Keratinocyte (primary cell): ENCODE results near the gene CCL7. TPM values are rescaled to one million over a fixed set of nuclear protein-coding genes. Genes with fewer than 3 reads are reported as not detected.

Source experiments
- DNase-seq: peaks from one replicate; pipeline ENCODE4 v3.0.0-alpha.2; 2011; ENCODE audit warnings: low read depth, missing footprints, low spot score
- FAIRE-seq: peaks from 2 replicates; lab custom pipeline; 2011; peaks lifted over from hg19 to GRCh38; lab: Jason Lieb, UNC
- H2AFZ ChIP-seq: 2 replicates; pipeline ENCODE4 v1.6.0; 2012; ENCODE audit warnings: low read length, control low read depth, inconsistent platforms; ENCODE audit not compliant: control insufficient read depth
- H3K27ac ChIP-seq: 2 replicates; pipeline ENCODE4 v1.5.1; 2011; ENCODE audit warnings: low read length; ENCODE audit not compliant: control insufficient read depth, insufficient read depth
- H3K27me3 ChIP-seq: 3 replicates; pipeline ENCODE4 v1.6.0; 2011; ENCODE audit warnings: low read length; ENCODE audit not compliant: control insufficient read depth, insufficient read depth; ENCODE audit errors: extremely low read depth
- H3K36me3 ChIP-seq, 2 experiments: 2 replicates in 1 of 2; 3 replicates in 1 of 2; pipeline ENCODE4 v1.5.1; 2011; ENCODE audit warnings: low read length in 2 of 2, mild to moderate bottlenecking in 1 of 2; ENCODE audit not compliant: control insufficient read depth in 2 of 2, insufficient read depth in 2 of 2; ENCODE audit errors: extremely low read depth in 1 of 2
- H3K4me1 ChIP-seq: 3 replicates; pipeline ENCODE4 v1.5.1; 2011; ENCODE audit warnings: low read length; ENCODE audit not compliant: control insufficient read depth, insufficient read depth; ENCODE audit errors: extremely low read depth
- H3K4me2 ChIP-seq: 3 replicates; pipeline ENCODE4 v1.6.0; 2011; ENCODE audit warnings: low read depth, low read length; ENCODE audit not compliant: control insufficient read depth, insufficient read depth; ENCODE audit errors: extremely low read depth
- H3K4me3 ChIP-seq, 3 experiments: fragments of 200-600 bp in 1 of 3; sonication (generic) in 1 of 3; 2 replicates in 2 of 3; 3 replicates in 1 of 3; pipeline ENCODE4 v1.5.1; 2011 to 2016; ENCODE audit warnings: low read length in 3 of 3, mild to moderate bottlenecking in 3 of 3, control low read depth in 2 of 3, inconsistent platforms in 1 of 3, low read depth in 1 of 3, mixed read lengths in 1 of 3, mixed run types in 1 of 3, moderate library complexity in 1 of 3; ENCODE audit not compliant: control insufficient read depth in 2 of 3, insufficient read depth in 2 of 3; ENCODE audit errors: extremely low read depth in 1 of 3
- H3K79me2 ChIP-seq: 2 replicates; pipeline ENCODE4 v1.6.0; 2012; ENCODE audit warnings: low read length; ENCODE audit not compliant: control insufficient read depth, insufficient read depth
- H3K9ac ChIP-seq: 3 replicates; pipeline ENCODE4 v1.6.0; 2011; ENCODE audit warnings: low read length; ENCODE audit not compliant: control insufficient read depth, insufficient read depth; ENCODE audit errors: extremely low read depth
- H3K9me1 ChIP-seq: 3 replicates; pipeline ENCODE4 v1.6.0; 2011; ENCODE audit warnings: low read length; ENCODE audit not compliant: control insufficient read depth, insufficient read depth; ENCODE audit errors: extremely low read depth
- H3K9me3 ChIP-seq: 2 replicates; pipeline ENCODE4 v1.5.1; 2012; ENCODE audit warnings: low read depth, low read length; ENCODE audit not compliant: control insufficient read depth
- H4K20me1 ChIP-seq: 3 replicates; pipeline ENCODE4 v1.6.0; 2011; ENCODE audit warnings: low read length; ENCODE audit not compliant: control insufficient read depth, insufficient read depth; ENCODE audit errors: extremely low read depth
- EZH2 ChIP-seq: IDR thresholded peaks from one replicate; pipeline ENCODE4 v1.6.1; 2012; ENCODE audit warnings: inconsistent platforms, mild to moderate bottlenecking, low read length, moderate library complexity
- dilution Hi-C: fragments of 300-500 bp; cut with MboI; formaldehyde crosslinking; loops from one replicate; pipeline ENCODE4 v1.7.0; 2020; ENCODE audit warnings: low sequenced_read_pairs; ENCODE audit not compliant: extremely low pct_ligation_motif_present
- polyA plus RNA-seq, 5 experiments: library from polyadenylated mRNA; depleted of rRNA in 3 of 5; stranded (reverse) in 3 of 5; stranded (forward) in 1 of 5; unstranded in 1 of 5; fragments of >200 nt; gene quantifications; 1 replicate in 1 of 5; 2 replicates in 3 of 5; 3 replicates in 1 of 5; pipeline versions ENCODE4 v1.2.1 to v1.2.3, GENCODE V29; 2011 to 2012; ENCODE audit warnings: missing spikeins in 2 of 5, low read depth in 1 of 5, low replicate concordance in 1 of 5
- TF ChIP-seq, protein P1 (sequence below), 3 experiments: IDR thresholded peaks in 1 of 3; conservative IDR thresholded peaks in 1 of 3; optimal IDR thresholded peaks in 1 of 3; 2 replicates in 2 of 3; 3 replicates in 1 of 3; pipeline versions ENCODE3 to v1.5.1; 2011; ENCODE audit warnings: low read length in 3 of 3, mild to moderate bottlenecking in 3 of 3, moderate library complexity in 2 of 3, control low read depth in 1 of 3, inconsistent platforms in 1 of 3; ENCODE audit not compliant: insufficient read depth in 2 of 3; ENCODE audit errors: extremely low read depth in 1 of 3

Gene CCL7
- polyA plus RNA-seq, 1 donor (not counting 4 experiments of a cell fraction or from before 2014, with no cell fraction given), result not detected

- dilution Hi-C loops, result no loop called here
Observed at GRCh38 chr17:34249478-34249877, 20.5 kb upstream of the CCL7 start.

DNA sequence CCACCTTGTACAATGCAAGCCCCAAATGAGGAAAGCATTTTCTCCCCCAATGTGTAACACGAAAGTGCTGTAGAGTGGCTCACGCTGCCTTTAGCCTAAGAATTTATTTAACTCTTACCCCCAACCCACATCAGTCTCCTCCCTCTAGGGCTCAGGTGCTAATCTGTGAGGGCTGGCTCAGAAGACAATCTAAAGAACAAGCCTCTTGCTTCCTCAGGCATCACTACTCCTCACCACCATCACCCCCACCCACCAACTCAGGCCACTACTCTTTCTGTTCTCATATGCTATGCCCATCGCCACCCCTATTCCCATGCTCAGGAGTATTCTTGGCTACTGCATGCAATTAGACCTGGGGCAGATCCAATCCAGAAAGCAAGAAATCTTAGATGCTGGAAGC, 18.8 kb upstream of the CCL7 start:
- no peak overlapping the region for H3K9ac ChIP-seq
- no peaks in the 10 kb centered on the region for H3K9me3 ChIP-seq
- H2AFZ ChIP-seq, result no peak overlapping the region
- DNase-seq, result no peak
- H3K27ac ChIP-seq, result no peak overlapping the region
- H3K9me1 ChIP-seq, result no peaks in the 10 kb centered on the region
- TF ChIP-seq, protein P1, sequence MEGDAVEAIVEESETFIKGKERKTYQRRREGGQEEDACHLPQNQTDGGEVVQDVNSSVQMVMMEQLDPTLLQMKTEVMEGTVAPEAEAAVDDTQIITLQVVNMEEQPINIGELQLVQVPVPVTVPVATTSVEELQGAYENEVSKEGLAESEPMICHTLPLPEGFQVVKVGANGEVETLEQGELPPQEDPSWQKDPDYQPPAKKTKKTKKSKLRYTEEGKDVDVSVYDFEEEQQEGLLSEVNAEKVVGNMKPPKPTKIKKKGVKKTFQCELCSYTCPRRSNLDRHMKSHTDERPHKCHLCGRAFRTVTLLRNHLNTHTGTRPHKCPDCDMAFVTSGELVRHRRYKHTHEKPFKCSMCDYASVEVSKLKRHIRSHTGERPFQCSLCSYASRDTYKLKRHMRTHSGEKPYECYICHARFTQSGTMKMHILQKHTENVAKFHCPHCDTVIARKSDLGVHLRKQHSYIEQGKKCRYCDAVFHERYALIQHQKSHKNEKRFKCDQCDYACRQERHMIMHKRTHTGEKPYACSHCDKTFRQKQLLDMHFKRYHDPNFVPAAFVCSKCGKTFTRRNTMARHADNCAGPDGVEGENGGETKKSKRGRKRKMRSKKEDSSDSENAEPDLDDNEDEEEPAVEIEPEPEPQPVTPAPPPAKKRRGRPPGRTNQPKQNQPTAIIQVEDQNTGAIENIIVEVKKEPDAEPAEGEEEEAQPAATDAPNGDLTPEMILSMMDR (optimal IDR thresholded peaks at IDR 0.05 in 1 of 3, IDR thresholded peaks at IDR 0.05 in 1 of 3, conservative IDR thresholded peaks at IDR 0.05 in 1 of 3; ENCODE audit: extremely low read depth in 1 of 3, insufficient read depth in 2 of 3, low read length in 3 of 3), result no peak
- no peaks in the 10 kb centered on the region for H3K79me2 ChIP-seq
- dilution Hi-C loops, result no loop called here
- no peaks in the 10 kb centered on the region for H3K36me3 ChIP-seq
- no peaks in the 10 kb centered on the region for H4K20me1 ChIP-seq
- H3K27me3 ChIP-seq, result no peaks in the 10 kb centered on the region
- no peak overlapping the region for H3K4me3 ChIP-seq
- FAIRE-seq, result no peak
- H3K4me2 ChIP-seq, result no peak overlapping the region
- H3K4me1 ChIP-seq, result peaks cover 26% of the 10 kb centered on the region

More at GRCh38 chr17:34249478-34249877, 20.5 kb upstream of the CCL7 start:
- no peaks in the 10 kb centered on the region for H3K79me2 ChIP-seq
- H3K4me2 ChIP-seq, result no peak overlapping the region
- H3K9me1 ChIP-seq, result no peaks in the 10 kb centered on the region
- H3K4me3 ChIP-seq, result no peak overlapping the region
- no peaks in the 10 kb centered on the region for H3K9me3 ChIP-seq
- no peak for FAIRE-seq
- no peak for DNase-seq
- H3K27me3 ChIP-seq, result no peaks in the 10 kb centered on the region
- H3K27ac ChIP-seq, result no peak overlapping the region
- H3K36me3 ChIP-seq, result no peaks in the 10 kb centered on the region
- no peak overlapping the region for H2AFZ ChIP-seq
- TF ChIP-seq, protein P1 (optimal IDR thresholded peaks at IDR 0.05 in 1 of 3, IDR thresholded peaks at IDR 0.05 in 1 of 3, conservative IDR thresholded peaks at IDR 0.05 in 1 of 3; ENCODE audit: extremely low read depth in 1 of 3, insufficient read depth in 2 of 3, low read length in 3 of 3), result no peak
- no peak for TF ChIP-seq EZH2
- no peaks in the 10 kb centered on the region for H4K20me1 ChIP-seq
- no peak overlapping the region for H3K9ac ChIP-seq
- H3K4me1 ChIP-seq, result peaks cover 15% of the 10 kb centered on the region
